GDM1 (cell line): ENCODE results near the gene PIK3R6.

Experiments
- DNase-seq: peaks from one replicate; lab custom pipeline; 2025; lab: John Stamatoyannopoulos, UW

PIK3R6 gene, protein sequence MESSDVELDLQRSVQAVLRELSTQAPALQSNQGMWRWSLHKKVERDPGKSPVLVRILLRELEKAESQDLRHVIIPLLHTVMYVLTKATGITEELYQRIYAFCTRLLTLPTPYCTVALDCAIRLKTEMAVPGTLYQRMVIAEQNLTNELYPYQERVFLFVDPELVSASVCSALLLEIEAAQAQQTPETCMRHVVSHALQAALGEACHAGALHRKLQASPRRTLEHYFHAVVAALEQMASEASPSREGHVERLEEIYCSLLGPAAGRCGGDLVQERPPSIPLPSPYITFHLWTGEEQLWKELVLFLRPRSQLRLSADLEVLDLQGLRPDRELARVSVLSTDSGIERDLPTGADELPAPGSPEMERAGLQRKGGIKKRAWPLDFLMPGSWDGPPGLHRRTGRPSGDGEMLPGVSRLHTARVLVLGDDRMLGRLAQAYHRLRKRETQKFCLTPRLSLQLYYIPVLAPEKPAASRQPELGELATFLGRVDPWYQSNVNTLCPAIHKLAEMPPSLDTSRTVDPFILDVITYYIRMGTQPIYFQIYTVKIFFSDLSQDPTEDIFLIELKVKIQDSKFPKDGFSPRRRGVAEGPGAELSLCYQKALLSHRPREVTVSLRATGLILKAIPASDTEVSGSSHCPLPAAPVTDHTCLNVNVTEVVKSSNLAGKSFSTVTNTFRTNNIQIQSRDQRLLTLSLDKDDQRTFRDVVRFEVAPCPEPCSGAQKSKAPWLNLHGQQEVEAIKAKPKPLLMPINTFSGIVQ

DNA sequence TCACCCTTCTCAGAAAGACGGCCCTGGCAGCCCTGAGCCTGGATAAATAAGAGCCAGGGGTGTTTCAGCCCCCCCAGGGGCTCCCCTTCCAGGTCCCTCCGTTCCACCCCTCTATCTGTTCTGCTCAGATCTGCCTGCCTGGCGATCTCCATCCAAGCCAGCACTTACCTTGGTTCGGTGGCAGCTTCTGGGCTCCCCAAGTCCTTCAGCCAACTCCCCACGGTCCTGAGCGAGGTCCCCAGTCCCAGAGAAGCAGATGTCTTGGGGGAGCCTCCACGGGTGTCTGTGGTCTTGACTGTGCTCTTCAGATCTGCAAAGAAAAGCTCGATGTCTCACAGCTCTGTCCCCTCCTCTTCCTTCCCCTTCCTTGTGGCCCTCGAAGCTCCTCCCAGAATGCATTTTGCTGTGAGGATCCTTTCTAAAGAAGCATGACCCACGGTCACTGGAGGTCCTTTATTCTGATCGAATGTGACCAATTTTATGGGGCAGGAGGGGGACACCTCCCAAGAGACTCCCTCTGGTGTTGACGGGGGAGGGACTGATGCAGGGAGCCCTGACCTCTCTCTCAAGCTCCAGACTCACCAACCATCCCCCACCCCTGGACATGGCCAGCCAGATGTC is at the start of gene PIK3R6:
PIK3R6 (minus strand) TSS at position 314 of the 621 bp plus-strand sequence. CDS start 17,880 bp downstream, outside the sequence.
- peak; percentile 60 for DNase-seq

- DNase-seq = no peak
These were observed 49.0 kb upstream of the PIK3R6 start for GRCh38 chr17:8916466-8916865.

DNA sequence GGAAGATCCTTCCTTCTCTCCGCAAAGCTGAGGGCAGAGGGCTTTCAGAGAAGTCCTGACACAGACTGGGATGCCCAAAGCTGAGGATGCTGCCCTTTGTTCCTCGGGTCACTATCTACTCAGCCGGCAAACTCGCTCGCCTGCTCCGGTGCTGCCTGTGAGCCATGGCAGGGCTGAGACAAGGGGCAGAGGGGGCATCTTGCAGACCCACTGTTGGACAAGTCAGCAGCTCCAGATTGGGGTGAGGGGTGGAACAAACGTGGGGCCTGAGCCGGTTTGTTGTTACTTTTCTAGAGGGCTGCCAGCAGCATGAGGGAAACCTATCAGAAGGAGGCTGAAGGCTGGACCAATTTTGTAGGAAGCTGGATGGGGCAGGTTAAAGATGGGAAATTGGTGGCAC is 47.1 kb upstream of the PIK3R6 start:
- no peak for DNase-seq

GRCh38 chr17:8913879-8914278 is 46.4 kb upstream of the PIK3R6 start:
- DNase-seq = no peak

- DNase-seq = no peak
These were observed 45.6 kb upstream of the PIK3R6 start for GRCh38 chr17:8913091-8913490.

DNA sequence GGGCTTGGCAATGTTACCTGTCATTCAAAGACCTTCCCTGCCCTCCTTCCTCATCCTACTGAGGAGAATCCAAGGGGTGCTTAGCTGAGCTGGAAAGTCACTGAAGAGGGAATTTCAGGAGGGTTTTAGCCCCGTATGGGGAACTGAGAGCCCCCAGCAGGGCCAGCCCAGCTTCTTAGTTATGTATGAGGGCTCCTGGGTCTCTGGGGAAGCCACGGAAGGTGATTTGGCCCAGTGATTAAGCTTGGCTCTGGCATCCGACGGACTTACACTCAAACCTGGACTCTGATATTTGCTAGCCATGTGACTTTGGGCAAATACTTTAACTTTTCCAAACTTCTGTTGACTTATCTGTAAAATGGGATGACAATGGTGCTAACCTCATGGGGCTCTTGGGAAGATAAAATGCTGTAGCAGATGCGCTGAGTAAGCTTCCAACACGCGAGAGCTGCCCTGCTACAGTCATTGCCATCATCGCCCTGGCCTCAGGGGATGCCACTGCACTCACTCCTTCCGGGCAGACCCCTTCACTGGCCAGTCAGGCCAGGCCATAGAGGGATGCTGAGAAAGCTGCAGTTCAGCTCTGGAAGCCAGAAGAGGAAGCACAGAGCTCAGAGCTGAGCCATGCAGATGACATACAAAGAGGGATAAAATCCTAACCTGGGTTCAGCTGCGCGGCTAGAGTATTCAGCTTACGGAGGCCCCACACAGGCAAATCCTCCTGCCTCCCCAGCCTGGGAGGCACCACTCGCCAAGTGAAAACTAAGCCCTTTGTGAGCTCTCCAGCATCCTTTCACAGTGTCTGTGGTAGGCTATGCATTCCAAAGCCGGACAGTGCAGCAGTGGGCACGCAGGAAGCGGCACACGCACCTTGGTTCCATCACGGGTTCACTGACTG is 44.9 kb upstream of the PIK3R6 start:
- no peak for DNase-seq

DNA sequence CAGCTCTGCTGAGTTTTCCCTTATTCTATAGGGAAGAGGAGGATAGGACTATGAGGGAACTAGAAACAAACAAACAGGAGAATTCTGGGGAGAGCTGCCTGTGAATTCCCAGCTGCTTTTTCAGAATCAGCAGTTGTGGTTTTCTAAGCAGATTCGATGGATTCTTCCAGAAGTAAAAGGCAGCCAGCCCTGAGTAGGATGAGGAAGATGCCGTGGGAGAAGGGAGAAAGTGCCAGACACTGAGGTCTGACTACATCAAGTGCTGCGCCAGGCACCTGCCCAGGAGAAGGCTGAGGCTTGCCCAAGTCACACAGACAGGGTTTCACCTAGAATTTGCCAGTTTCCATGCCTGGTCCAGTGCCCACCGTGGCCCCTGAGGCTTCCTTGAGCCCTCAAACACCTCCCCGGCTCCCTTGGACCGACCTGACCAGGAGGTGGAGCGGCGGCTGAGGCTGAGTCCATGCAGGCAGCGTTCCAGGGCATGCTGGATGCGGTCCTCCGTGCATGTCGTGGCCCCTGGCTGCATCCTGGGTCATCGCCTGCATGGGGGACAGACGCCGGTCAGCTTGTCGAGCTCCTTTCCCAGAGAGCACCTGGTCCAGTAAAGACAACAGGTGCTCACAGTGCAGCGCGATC is 43.6 kb upstream of the PIK3R6 start:
- DNase-seq = no peak

DNA sequence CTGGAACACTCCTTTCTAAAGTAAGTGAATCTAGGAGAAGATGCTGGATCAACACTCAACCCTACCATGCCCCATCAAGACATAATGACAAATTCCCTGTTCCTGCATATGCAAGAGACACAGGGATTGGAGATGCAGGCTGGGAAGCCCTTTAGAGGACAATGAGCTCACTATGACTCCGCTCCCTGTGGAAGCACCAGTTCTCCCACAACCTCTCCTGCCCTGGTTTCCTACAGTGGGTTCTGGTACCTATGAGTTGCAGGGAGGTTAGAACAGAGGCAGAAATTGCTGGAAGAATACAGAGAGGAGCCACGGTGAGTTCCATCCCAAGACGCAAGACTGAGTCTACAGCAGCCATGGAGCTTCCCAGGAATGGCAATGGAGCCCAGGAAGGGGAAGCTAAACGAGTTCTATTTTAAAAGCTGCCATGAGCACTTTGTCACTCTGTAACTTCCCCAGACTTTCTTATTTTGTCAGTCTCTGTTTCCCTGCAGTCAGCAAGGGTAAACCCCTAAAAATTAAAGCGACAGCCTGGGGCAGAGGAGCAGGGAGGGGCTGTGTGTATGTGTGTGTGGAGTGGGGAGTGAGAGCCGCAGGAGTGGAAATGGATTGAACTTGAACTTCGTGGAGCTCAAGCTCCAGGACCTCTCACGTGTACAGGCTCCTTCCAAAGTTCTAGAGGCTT is 42.3 kb upstream of the PIK3R6 start:
- no peak for DNase-seq

DNA sequence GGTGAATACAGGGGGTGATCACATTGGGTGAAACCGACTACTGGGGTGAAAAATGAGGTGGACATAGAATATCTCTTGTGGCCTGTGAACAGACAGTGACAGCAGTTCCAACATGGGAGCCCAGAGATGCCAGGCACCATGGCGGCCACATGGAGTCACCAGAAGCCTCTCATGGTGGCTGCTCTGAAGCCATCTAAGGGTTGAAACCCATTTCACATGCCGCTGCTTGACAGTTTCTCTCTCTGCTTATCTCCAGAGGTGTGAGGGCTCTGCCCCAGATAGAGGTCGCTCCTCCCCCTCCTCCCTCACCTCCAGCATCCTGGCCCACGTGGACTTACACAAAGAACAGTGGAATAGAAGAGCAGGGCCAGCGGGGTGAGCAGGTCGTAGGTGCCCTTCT is 37.9 kb upstream of the PIK3R6 start:
- DNase-seq = no peak

GRCh38 chr17:8904686-8905085 is 37.2 kb upstream of the PIK3R6 start:
- DNase-seq = no peak

DNA sequence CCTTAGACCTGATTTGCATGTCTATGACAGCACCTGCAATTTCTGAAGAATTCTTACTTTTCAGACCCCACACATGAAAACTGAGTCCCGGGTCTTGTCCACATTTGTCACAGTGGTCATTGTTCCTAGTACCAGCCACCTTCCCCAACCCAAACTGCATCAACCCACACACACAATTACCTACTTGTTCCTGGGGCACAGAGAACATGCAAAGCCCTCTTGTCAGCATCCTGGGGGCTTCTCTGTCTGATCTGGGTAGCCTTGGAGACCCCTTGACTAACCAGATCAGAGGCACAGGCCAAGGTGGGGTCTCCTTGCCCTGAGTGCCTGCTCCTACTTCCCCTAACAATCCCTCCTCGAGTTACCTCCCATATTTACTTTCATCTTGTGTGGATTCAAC is 36.7 kb upstream of the PIK3R6 start:
- DNase-seq = no peak

- no peak for DNase-seq
These were observed 33.4 kb upstream of the PIK3R6 start for GRCh38 chr17:8900626-8901585.

GRCh38 chr17:8900207-8900606 is 32.7 kb upstream of the PIK3R6 start:
- no peak for DNase-seq

DNA sequence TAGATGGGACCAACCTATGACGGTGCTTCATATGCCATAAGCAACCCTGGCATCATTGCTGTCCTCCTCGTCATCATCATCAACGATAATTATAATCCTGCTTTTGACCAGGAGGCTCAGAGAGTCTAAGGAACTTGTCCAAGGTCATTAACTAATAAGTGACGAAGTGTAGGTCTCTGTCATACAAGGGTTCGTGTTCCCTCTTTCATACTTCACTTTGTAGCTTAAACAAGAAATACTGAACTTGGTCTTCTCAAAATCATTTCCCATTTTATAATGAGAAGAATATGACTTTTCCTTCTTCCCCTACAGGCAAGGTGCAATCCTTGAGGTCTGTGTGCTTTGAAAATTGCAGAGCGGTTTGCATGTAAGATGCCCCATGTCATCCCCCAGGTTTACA is 31.2 kb upstream of the PIK3R6 start:
- DNase-seq = no peak

DNA sequence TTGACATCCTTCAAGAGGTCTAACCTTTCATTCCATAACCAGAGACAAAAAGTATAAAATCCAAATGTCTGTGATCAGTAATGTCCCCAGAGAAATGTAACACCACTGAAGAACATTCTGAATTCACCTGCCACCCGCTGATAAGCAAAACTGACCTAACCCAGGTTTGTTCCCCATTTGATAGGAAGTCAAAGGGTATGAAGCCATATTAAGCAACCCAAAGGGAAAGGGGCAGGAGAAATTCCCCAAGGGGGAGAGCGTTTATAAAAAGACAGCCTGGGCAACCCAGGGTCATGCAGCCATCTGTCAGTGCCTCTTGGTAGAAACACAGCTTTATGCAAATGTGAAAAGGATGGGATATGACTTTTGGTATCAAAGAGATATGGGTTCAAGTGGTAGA is 30.7 kb upstream of the PIK3R6 start:
- no peak for DNase-seq

- DNase-seq = no peak
These were observed 29.5 kb upstream of the PIK3R6 start for GRCh38 chr17:8896641-8897635.

DNA sequence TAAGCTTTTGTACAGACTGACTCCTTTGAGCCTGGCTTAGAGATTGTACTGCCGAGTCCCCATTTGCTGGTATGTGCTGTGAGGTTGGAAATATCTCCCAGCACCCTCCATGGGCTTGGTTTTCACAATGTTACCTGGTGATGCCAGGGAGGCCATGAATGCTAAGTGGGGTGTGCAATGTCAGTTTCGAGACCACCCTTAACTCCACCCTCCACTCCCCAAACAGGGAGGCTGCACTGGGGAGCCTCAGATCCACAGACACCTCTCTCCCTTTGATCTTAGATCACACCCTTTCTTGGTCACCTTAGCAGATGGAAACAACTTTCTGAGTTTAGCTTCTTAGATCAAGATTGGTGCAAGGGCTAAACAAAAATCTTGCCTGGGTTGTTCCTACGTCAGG is 28.6 kb upstream of the PIK3R6 start:
- DNase-seq = no peak
